ENCODE results near the gene SYT8. TPM values are rescaled to one million over a fixed set of nuclear protein-coding genes. Genes with fewer than 3 reads are reported as not detected.

Gene SYT8
- total and polyA plus RNA-seq, 2 experiments from 2014 or later = not detected

- no peak for TF ChIP-seq REST (IDR thresholded peaks at IDR 0.05; ENCODE audit: unreplicated experiment)
- no peak for TF ChIP-seq NANOG (IDR thresholded peaks at IDR 0.05; ENCODE audit: borderline replicate concordance)
These were observed 48.8 kb downstream of the SYT8 start (continued) for GRCh38 chr11:1883346-1884302.

GRCh38 chr11:1884303-1884700, 49.5 kb downstream of the SYT8 start:
- Histone ChIP-seq H3K4me3 (no peak overlapping the region), H3K27ac (ENCODE audit: low read depth) (no peak overlapping the region), H3K4me1 (ENCODE audit: insufficient read depth) (no peaks in the 10 kb centered on the region), H3K9me2 (ENCODE audit: insufficient read depth) (no peaks in the 10 kb centered on the region), H2AFZ (no peak overlapping the region), H3K36me3 (ENCODE audit: insufficient read depth) (no peaks in the 10 kb centered on the region), H3K79me2 (replicated peaks; ENCODE audit: insufficient read depth) (no peaks in the 10 kb centered on the region), H3K4me2 (no peak overlapping the region), H4K20me1 (replicated peaks; ENCODE audit: insufficient read depth) (no peaks in the 10 kb centered on the region), H3K27me3 (ENCODE audit: insufficient read depth) (no peaks in the 10 kb centered on the region), H3F3A (replicated peaks; ENCODE audit: low read depth) (no peaks in the 10 kb centered on the region)
- Mint-ChIP-seq H3K36me3 (ENCODE audit: low read depth) (no peaks in the 10 kb centered on the region), H3K27me3 (ENCODE audit: insufficient read depth, low read depth, poor library complexity) (peaks cover 3% of the 10 kb centered on the region), H3K27ac (no peak overlapping the region), H3K4me3 (no peak overlapping the region), H3K4me1 (no peaks in the 10 kb centered on the region), H3K9me3 (no peaks in the 10 kb centered on the region)
- ATAC-seq (no peak), DNase-seq (ENCODE audit: low spot score) (no peak)
- no peak for TF ChIP-seq JUNB (IDR thresholded peaks at IDR 0.05; ENCODE audit: unreplicated experiment)
- TF ChIP-seq CTCF (conservative IDR thresholded peaks at IDR 0.05; ENCODE audit: low read depth in 2 of 2) = no peak
- TF ChIP-seq EZH2phosphoT487 (IDR thresholded peaks at IDR 0.05; ENCODE audit: unreplicated experiment) = no peak
- TF ChIP-seq NANOG (IDR thresholded peaks at IDR 0.05; ENCODE audit: borderline replicate concordance) = no peak
- TF ChIP-seq CREB1 (CRISPR knock-in tag; IDR thresholded peaks at IDR 0.05; ENCODE audit: low read depth) = no peak
- no peak for TF ChIP-seq ZNF462 (CRISPR knock-in tag; IDR thresholded peaks at IDR 0.05)
- no peak for TF ChIP-seq ZNF114 (CRISPR knock-in tag; IDR thresholded peaks at IDR 0.05)

Data from GM23338 (cell line).